Fibroblast of skin of left quadriceps (primary cell): ENCODE measurements around the gene EPO.
"Not testable (repeated sequence)": the region's sequence is repeated elsewhere in the genome, so short reads cannot be mapped to it uniquely, and the experiment has no call there.

Experiments
- DNase-seq, 2 experiments: peaks; one replicate each; pipeline ENCODE4 v3.0.0-alpha.2; 2013; ENCODE audit warnings: low read depth in 2 of 2

EPO gene

DNA sequence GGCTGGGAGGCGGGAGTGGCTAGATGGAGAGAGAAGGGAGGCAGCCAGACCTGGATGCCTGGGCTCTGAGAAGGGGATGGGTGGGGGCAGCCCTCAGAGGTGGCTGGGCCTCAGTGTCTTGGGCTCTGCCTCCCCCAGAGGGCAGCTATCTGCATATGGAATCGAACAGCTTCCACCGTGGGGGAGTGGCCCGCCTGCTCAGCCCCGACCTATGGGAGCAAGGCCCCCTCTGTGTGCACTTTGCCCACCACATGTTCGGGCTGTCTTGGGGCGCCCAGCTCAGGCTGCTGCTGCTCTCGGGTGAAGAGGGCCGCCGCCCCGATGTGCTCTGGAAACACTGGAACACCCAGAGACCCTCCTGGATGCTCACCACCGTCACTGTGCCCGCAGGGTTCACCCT lies 16.4 kb downstream of the EPO start:
- DNase-seq, result no peak

DNA sequence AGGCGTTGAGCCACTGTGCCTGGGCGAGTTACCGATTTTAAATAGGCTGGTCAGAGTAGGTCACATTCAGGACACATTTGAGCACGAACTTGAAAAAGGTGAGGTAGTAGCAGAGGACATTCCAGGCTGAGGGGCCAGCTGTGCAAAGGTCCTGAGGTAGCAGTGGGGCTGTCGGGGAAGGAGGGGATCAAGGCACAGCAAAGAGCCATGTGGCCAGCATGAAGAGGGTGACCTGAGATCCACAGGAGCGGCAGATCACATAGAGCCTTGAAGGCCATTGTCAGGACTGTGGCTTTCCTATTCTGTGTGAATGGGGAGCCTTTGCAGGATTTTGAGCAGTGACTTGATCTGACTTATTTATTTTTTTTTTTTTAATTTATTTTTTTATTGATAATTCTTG lies 19.7 kb downstream of the EPO start:
- no peak for DNase-seq

DNA sequence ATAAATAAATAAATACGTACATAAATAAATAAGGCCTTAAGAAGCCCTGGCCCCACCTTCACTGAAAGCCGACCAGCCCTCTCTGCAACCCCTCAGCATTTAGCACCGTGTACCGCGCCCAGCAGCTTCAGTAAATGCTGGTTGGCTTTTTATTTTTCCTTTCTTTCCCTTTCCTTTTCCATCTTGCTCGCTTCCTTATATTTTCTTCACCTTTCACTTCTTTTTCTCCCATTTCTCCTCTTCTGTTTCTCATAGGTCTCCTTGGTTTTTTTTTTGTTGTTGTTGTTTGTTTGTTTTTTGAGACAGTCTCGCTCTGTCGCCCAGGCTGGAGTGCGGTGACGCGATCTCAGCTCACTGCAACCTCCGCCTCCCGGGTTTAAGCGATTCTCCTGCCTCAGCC lies 24.3 kb downstream of the EPO start:
- no peak for DNase-seq

DNA sequence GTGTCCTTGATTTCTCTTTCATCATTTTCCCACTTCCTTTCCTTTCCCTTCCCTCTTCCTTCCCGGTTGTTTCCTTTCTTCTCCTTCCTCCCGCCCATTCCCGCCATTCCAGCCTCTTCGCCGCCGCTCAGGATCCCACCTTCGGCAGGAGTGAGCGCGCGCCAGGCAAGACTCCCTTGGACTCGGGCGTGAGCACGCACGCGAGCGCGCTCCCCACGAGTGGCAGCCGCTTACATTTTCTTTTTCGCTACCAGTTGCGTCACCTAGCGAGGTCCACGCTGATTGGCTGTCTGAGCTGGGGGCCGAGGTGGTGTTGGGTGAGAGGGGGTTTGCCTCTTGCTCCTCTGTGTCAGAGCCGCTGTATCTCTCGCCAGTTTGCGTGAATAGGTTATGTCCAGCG lies 24.9 kb downstream of the EPO start:
- peak; percentile 62 to 64 for DNase-seq

DNA sequence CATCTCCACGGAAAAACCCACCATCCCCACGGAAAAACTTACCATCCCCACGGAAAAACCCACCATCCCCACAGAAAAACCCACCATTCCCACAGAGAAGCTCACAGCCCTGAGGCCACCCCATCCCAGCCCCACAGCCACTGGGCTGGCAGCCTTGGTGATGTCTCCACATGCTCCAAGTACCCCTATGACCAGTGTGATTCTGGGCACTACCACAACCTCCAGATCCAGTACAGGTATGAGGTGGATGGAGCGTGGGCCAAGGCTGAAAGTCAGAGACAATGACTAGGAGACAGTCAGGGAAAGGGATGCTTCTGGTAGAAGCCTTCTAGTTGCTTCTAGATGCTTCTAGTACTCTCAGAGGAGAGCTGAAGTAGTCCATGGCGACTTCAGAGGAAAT lies 32.7 kb downstream of the EPO start:
- no peak for DNase-seq

DNA sequence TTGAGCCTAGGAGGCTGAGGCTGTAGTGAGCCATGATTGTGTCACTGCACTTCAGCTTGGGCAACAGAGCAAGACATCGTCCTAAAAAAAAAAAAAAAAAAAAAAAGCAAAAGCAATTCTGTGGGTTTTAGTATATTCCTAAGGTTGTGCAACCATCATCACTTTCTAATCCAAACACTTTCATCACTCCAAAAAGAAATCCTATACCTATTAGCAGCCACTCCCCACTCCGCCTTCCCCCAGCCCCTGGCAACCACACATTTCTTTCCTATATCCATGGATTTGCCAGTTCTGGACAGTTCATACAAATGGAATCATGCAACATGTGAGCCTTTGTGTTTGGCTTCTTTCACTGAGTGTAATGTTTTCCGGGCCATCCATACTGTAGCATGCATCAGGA lies 33.5 kb downstream of the EPO start:
- DNase-seq, result peak in 1 of 2 experiments; percentile 3

DNA sequence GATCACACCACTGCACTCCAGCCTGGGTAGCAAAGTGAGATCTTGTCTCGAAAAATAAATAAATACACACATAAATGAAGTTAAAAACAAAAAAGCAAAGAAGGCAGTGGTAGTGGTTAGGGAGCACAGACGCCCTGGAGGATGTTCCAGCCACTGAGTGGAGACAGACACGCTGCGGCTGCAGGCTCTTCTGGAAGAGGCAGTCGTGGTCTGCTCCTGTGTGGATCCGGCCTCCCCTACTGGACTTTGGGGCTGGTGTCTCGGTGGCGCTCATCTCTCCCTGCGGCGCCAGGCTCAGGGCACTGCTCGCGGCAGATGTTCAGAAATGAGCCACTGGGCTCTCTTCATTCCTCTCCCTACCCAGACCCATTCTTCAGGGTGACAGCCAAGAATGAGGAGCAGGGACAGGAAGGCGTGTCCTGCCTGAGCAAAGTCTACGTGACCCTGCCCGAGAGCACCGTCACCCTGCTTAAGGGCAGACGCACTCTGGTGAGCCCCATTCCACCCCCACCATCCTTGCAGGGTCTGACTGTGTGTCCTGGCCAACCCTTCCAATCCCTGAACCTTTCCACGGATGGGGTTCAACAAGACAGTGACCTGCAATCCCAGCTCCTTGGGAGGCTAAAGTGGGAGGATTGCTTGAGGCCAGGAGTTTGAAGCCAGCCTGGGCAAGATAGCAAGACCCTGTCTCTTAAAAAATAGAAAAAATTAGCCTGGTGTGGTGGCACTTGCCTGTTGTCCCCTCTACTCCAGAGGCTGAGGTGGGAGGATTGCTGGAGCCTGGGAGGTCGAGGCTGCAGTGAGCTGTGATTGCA lies 39.3 kb downstream of the EPO start:
- DNase-seq, result no peak

DNA sequence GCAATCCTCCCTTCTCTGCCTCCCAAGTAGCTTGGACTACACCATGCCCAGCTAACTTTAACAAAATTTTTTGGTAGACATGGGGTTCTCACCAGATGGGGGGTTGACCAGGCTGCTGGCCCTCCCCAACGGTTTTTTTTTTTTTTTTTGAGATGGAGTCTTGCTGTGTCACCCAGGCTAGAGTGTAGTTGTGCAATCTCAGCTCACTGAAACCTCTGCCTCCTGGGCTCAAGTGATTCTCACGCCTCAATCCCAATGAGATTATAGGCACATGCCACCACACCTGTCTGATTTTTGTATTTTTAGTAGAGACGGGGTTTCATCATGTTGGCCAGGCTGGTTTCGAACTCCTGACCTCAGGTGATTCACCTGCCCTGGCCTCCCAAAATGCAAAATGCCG lies 42.6 kb downstream of the EPO start:
- not testable (repeated sequence) for DNase-seq

DNA sequence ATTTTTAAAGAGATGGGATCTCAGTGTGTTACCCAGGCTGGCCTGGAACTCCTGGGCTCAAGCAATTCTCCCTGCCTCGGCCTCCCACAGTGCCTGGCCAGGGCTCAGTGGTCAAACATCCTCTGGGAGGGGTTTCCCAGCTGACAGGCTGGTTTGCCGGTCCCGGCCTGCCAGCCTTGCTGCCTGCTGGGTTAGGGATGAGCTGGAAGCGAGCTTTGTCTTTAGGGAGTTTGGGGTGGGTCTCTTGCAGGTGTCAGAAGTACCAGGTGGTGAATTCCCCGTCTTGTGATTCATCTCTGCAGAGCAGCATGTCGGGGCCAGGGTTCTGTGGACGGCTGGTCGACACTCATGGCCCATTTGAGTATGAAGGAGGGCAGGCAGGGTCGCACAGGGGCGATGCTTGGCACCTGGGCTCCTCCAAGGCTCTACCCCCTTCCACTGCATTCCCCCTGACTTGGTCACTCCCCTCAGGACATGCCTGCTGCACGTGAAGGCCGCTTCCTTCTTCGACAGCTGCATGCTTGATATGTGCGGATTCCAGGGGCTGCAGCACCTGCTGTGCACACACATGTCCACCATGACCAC lies 43.4 kb downstream of the EPO start:
- DNase-seq, result no peak

DNA sequence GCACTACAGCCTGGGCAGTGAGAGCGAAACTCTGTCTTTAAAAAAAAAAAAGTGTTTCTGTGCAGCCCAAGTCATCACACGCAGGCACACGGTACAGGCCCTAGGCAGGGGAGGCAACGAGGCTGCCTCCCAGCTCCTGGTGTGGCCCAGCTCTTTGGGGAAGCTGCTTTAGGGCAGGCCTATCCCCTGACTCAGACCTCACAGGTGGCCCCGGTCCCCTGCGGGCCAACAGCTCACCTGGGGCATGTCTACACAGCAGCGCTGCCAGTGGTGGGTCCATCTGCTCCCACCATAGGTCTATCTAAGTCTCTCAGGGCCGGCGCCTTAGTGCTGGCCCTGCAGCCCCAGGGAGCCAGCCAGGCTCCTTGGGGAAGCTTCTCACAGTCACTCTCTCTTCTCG lies 44.6 kb downstream of the EPO start:
- no peak for DNase-seq

DNA sequence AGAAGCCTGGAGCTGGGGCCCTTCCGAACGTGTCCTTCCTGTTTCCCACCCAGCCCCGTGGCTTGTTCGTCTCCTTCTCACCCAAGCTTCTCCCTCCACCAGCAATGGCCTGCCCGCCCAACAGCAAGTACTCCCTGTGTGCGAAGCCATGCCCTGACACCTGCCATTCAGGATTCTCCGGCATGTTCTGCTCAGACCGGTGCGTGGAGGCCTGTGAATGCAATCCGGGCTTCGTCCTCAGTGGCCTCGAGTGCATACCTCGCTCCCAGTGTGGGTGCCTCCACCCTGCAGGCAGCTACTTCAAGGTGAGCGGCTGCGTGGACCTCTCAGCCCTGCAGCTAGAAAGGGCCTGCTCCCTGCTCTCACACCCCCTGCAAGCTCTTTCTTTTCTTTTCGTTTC lies 45.0 kb downstream of the EPO start:
- DNase-seq, result no peak

DNA sequence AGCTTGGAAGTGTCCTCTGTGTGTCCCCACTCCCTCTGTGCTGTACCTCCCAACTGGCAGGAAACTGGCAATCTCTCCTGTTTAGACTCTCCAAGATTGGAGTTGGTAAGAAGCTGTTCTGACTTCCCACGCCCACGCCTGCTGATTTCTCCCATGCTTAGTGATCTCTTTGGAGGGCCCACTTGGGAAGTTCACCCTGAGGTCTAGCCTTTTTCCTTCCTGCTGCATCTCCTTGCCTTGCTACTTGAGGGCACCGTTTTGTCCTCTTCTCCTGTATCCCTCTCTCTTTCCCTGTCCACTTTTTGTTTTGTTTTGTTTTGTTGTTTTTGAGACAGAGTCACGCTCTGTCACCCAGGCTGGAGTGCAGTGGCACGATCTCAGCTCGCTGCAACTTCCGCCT lies 48.5 kb downstream of the EPO start:
- no peak for DNase-seq
